Stimulated activated CD4-positive, alpha-beta T cell treated with anti-CD3 and anti-CD28 coated beads, TNF-alpha, amount 100 ng/mL, for 48 hours (primary cell): ENCODE results near the gene TRPV4.

ENCODE experiments used
- DNase-seq, 3 donors: peaks; one replicate each; pipeline ENCODE4 v3.0.0-alpha.2; 2020; ENCODE audit warnings: low read depth in 3 of 3

Gene TRPV4

DNA sequence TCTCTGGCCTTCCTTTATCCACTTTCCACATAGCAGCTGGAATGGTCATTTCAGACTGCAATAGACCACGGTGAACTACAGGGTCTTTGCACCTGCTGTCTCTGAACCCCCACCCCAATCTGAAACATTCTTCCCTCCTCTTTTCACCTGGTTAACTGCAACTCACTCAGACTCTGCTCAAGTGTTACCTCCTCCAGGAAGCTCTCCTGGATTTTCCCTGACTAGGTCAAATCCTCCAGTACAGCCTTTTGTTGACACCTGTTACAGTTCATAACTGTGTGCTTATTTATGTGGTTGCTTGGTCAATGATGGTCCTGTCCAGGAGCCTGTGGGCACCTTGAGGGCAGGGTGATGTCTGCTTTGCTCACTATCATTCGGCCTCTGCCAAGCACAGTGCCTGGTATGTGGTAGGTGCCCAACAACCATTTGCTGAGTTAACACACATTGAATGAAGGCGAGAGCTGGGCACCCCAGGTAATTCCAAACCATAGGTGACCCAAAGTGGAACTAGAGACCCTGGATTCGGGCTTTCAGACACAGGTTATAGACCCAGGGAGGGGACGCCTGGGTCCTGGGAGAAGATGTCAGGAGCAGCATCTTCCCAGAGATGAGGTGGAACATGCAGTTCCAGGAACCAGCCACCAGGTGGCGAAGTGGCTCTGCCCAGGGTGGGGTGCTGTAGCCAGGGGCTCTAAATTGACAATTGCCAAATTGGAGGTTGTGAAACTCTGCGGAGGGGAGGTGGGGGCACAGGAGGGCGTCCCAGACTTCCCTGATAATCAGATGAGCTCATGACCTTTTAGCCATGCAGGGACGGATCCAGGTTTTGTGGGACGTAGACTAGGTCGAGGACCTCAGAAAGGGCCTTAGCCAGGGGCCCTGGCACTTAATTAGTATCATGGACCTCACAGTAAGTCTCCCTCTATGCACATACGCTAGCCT, 28.1 kb downstream of the TRPV4 start:
- DNase-seq = peak; percentile 32 to 46 (median 40)

DNA sequence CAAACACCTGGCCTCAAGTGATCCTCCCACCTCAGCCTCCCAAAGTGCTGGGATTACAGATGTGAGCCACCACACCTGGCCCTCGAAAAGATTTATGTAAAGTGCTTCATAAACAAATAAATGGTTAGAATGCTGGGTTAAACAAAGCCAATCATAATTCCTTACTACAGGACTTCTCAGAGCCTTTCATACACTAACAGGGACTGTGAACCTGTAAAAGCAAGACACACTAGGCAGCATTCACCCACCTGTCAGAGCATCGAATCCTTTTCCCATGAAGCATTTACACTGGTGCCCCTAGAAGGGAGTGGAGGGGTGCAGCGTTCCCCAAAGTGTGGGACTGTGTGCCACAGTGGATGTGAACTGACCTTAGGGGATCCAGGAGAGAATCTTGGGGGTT, 29.5 kb downstream of the TRPV4 start:
- DNase-seq = no peak

- DNase-seq = no peak
Observed at GRCh38 chr12:109802828-109803227, 30.4 kb downstream of the TRPV4 start.

- DNase-seq = no peak
Observed at GRCh38 chr12:109800536-109800935, 32.7 kb downstream of the TRPV4 start.

- no peak for DNase-seq
Observed at GRCh38 chr12:109798691-109799090, 34.5 kb downstream of the TRPV4 start.

DNA sequence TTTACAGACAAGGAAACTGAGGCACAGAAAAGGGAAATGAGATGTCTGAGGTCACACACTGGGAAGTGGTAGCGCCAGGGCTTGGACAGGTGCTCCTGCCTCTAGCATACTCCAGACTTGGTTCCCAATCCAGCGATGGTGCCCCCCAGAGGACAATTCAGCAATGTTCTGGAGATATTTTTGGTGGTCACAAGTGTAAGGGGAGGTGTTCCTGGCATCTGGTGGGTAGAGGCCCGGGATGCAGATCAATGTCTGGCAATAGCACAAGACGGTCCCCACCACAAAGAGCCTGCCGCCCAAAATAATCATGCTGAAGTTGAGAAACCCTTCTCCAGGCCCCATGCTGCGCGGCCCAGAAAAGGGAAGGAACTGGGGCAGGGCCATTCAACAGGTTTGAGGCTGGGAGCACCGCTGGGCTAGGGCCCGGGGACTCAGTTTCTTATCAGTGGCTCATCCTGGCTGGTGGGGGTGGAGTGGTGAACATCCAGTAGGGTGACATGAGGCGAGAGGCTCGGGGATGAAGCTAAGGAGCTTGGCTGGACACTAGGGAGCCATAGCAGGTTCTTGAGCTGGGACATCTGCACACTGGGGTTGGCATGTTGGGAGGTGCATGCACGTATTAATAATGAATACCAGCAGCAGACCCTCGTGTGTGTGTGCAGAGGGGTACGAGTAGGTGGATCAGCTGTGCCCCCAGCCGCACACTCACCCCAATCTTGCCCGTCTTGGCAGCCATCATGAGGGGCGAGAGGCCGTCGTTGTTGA, 35.1 kb downstream of the TRPV4 start:
- DNase-seq = no peak

GRCh38 chr12:109796057-109796456, 37.1 kb downstream of the TRPV4 start:
- no peak for DNase-seq

GRCh38 chr12:109795023-109795422, 38.2 kb downstream of the TRPV4 start:
- DNase-seq = no peak

GRCh38 chr12:109793826-109794501, 39.2 kb downstream of the TRPV4 start:
- no peak for DNase-seq

GRCh38 chr12:109793411-109793810, 39.8 kb downstream of the TRPV4 start:
- DNase-seq = no peak

DNA sequence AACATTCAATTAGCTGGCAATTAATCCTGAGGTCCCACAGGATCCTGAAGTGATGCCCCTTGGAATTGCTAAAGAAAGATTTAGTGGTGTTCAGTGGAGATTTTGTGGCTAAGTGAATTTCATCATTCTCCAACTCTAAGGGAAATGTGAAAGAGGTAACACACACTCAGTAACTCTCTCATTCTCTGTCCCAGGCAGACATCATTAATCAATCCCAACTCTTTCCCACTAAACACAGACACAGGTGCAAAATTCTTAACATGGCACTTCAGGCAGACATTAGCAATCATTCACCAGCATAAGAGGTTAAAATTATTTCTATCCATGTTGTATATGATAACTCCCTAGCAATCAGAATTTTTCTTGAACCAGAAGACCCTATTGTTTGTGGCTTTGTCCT, 40.2 kb downstream of the TRPV4 start:
- no peak for DNase-seq

- DNase-seq = no peak
Observed at GRCh38 chr12:109789526-109790048, 43.6 kb downstream of the TRPV4 start.

DNA sequence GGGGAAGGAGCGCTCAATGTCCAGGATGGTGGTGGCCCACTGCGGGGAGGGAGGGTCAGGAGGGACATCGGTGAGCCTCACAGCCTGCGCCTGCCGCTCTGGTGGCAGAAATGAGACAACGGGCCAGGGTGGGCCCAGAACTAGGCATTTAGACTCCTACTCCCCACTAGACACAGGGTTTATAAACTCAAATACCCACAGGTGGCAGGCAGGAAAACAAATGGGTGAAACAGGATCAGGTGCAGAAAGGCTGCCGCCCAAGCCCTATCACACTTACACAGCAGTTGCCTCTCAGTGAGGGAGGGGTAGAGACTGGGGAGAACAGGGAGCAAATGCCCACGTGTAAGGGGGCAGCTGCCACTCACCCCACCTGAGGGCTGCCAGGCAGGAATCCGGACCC, 46.4 kb downstream of the TRPV4 start:
- no peak for DNase-seq

DNA sequence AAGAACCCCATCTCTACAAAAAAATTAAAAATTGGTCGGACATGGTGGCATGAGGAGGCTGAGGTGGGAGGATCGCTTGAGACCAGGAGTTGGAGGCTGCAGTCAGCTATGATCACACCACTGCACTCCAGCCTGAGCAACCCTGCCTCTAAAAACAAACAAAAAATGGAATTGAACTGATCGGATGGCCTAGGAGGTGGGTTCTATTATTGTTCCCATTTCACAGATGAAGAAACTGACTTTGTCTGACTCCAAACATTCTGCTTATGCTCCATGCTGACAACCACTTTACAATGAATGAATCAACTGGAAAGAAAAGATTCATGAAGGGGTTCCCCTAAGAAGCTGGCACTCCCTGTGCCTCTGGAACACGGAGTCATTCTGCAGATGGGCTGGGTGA, 47.3 kb downstream of the TRPV4 start:
- DNase-seq = no peak

GRCh38 chr12:109783965-109784244, 49.3 kb downstream of the TRPV4 start:
- DNase-seq = no peak

DNA sequence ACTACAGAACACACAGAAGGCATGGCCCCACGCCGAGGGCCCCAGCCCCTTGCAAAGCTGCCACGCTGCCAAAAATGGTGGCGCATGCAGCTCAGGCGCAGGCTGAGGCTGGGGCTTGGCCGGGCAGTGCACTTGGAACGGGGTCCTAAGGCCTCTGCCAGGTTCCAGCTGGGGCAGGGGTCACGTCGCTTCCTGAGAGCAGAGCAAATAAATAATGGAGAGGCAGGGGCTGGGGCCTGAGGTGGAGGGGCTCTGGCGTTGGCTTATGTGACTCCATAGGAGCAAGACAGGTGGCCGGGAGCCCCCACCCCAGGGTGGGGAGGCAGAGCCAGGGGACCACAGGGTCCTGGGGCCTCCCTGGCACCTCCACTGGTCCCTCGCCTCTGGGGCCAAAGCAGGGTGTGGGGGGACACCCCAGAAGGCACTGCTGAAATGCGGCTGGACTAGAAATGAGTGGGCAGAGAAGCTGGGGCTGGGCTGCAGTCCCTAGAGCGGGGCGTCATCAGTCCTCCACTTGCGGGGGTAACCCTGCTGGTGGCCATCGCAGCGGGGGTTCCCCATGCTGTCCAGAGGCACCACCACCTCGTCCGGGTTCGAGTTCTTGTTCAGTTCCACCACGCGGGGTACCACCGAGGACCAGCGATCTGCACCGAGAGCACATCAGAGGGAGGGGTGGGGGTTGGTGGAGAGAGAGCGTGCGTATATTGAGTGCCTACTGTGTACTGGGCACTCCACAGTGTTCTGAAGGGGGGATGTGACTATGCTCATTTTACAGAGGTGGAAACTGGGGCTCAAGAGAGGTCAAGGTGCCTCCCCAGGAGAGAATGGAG, 49.8 kb downstream of the TRPV4 start:
- DNase-seq = no peak

DNA sequence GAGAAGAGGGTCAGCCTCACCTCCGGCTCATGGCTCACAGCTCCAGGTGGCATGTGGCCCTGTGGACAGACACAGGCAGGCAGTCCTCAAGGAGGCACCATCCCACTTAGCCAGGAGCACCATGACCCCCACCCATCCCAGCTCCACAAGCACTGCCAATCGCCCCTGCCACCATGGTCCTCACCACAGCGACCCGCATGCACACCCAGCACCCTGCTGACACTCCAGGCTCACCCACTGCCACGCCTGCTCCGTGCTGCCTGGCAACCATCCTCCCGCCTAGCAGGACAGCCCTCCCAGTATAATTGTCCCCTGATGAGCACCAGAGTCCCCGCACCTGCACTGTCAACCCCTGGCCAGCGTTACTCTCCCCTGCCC, 50.9 kb downstream of the TRPV4 start:
- DNase-seq = no peak

GRCh38 chr12:109781668-109782325, 51.4 kb downstream of the TRPV4 start:
- no peak for DNase-seq

DNA sequence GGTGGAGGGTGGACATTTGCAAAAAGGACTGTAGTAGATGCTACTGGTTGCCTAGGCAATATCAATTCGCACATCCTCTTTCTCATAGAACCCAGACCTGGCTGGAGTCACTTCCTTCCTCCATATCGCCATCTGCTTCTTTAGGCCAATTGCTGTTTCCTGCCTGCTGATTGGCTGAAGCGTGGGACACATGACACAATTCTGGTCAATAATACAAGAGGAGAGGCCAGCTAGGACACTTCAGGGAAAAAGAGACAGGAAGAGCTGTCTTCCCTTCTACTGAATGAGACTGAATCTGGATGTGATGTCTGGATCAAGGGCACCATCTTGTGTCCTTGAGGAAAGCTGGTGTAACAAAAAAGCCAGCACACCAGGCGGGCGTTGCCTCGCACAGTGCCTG, 53.8 kb downstream of the TRPV4 start:
- no peak for DNase-seq

GRCh38 chr12:109778684-109779083, 54.5 kb downstream of the TRPV4 start:
- no peak for DNase-seq

- peak in 2 of 3 donors; percentile 21 to 26 for DNase-seq
Observed at GRCh38 chr12:109777544-109777943, 55.7 kb downstream of the TRPV4 start.
